ENCODE data around the gene SGTA. TPM values are rescaled to one million over a fixed set of nuclear protein-coding genes. Genes with fewer than 3 reads are reported as not detected.

The SGTA gene
- total and polyA plus RNA-seq, 2 of the 8 experiments (the other 6 are each of a cell fraction or from before 2014, with no cell fraction given), result 86.8 to 130 TPM

- TF ChIP-seq CHD7 (IDR thresholded peaks at IDR 0.05; ENCODE audit: insufficient replicate concordance, low read length) (no peak), HDAC2 (IDR thresholded peaks at IDR 0.05; ENCODE audit: borderline replicate concordance in 1 of 2, low read depth in 2 of 2, low read length in 2 of 2) (no peak), CTCF (IDR thresholded peaks at IDR 0.05; ENCODE audit: control extremely low read depth in 1 of 3, insufficient read depth in 1 of 3, low read depth in 1 of 3, low read length in 3 of 3) (no peak), JUND (IDR thresholded peaks at IDR 0.05; ENCODE audit: low read length) (no peak), SUZ12 (IDR thresholded peaks at IDR 0.05; ENCODE audit: low read length) (no peak), NANOG (IDR thresholded peaks at IDR 0.05; ENCODE audit: insufficient read depth, low read depth, low read length, poor library complexity, severe bottlenecking) (no peak)
These were observed 18.1 kb downstream of the SGTA start (continued) for GRCh38 chr19:2764945-2765344.

Data from H1 (cell line).